H9 (cell line): ENCODE measurements around the gene AGA. TPM values are rescaled to one million over a fixed set of nuclear protein-coding genes. Genes with fewer than 3 reads are reported as not detected.

ENCODE experiments used
- DNase-seq: peaks from one replicate; pipeline ENCODE4 v3.0.0-alpha.2; 2017
- H2AFZ ChIP-seq: one replicate; pipeline ENCODE4 v1.6.1; 2013; ENCODE audit warnings: mild to moderate bottlenecking, low read length, control low read depth, moderate library complexity
- H2AK5ac ChIP-seq: 2 replicates; pipeline ENCODE4 v1.6.1; 2013; ENCODE audit warnings: low read length, control low read depth, mixed read lengths; ENCODE audit not compliant: insufficient read length
- H2BK120ac ChIP-seq: one replicate; pipeline ENCODE4 v1.6.1; 2013; ENCODE audit warnings: low read depth, mild to moderate bottlenecking, low read length, control low read depth, inconsistent platforms; ENCODE audit not compliant: poor library complexity, severe bottlenecking
- H2BK12ac ChIP-seq: 2 replicates; pipeline ENCODE4 v1.6.1; 2013; ENCODE audit warnings: low read length, control low read depth, mixed read lengths, low read depth; ENCODE audit not compliant: insufficient read length
- H2BK15ac ChIP-seq: 2 replicates; pipeline ENCODE4 v1.6.1; 2013; ENCODE audit warnings: low read depth, low read length, control low read depth
- H2BK20ac ChIP-seq: one replicate; pipeline ENCODE4 v1.6.1; 2013; ENCODE audit warnings: low read depth, mild to moderate bottlenecking, low read length, control low read depth, inconsistent platforms; ENCODE audit not compliant: poor library complexity, severe bottlenecking
- H2BK5ac ChIP-seq: 2 replicates; pipeline ENCODE4 v1.6.1; 2013; ENCODE audit warnings: low read length, control low read depth, mixed read lengths; ENCODE audit not compliant: insufficient read length
- H3K14ac ChIP-seq: 2 replicates; pipeline ENCODE4 v1.6.1; 2013; ENCODE audit warnings: low read length, control low read depth; ENCODE audit not compliant: insufficient read depth
- H3K18ac ChIP-seq: 2 replicates; pipeline ENCODE4 v1.6.1; 2013; ENCODE audit warnings: low read depth, mild to moderate bottlenecking, mixed read lengths, low read length, control low read depth; ENCODE audit not compliant: insufficient read length
- H3K23ac ChIP-seq: 2 replicates; pipeline ENCODE4 v1.6.1; 2013; ENCODE audit warnings: low read length, control low read depth, mixed read lengths, low read depth; ENCODE audit not compliant: insufficient read length
- H3K23me2 ChIP-seq: 2 replicates; pipeline ENCODE4 v1.6.1; 2013; ENCODE audit warnings: low read depth, mild to moderate bottlenecking, mixed read lengths, low read length, control low read depth; ENCODE audit not compliant: insufficient read length, poor library complexity, severe bottlenecking
- H3K27ac ChIP-seq: 2 replicates; pipeline ENCODE4 v1.5.1; 2013; ENCODE audit warnings: low read length, control low read depth, mixed read lengths, low read depth; ENCODE audit not compliant: insufficient read length
- H3K27me3 ChIP-seq: 2 replicates; pipeline ENCODE4 v1.6.1; 2013; ENCODE audit warnings: low read length, control low read depth, inconsistent platforms; ENCODE audit not compliant: insufficient read depth
- H3K4ac ChIP-seq: 2 replicates; pipeline ENCODE4 v1.6.1; 2013; ENCODE audit warnings: low read depth, mild to moderate bottlenecking, control low read depth, inconsistent platforms, low read length, moderate library complexity
- H3K4me1 ChIP-seq: 2 replicates; pipeline ENCODE4 v1.6.1; 2013; ENCODE audit warnings: low read length, control low read depth, inconsistent platforms; ENCODE audit not compliant: insufficient read depth
- H3K4me2 ChIP-seq: 2 replicates; pipeline ENCODE4 v1.6.1; 2013; ENCODE audit warnings: low read length, control low read depth, mixed read lengths; ENCODE audit not compliant: insufficient read length, insufficient read depth
- H3K56ac ChIP-seq: 2 replicates; pipeline ENCODE4 v1.6.1; 2013; ENCODE audit warnings: low read depth, mild to moderate bottlenecking, mixed read lengths, low read length, control low read depth; ENCODE audit not compliant: insufficient read length
- H3K79me1 ChIP-seq: 2 replicates; pipeline ENCODE4 v1.6.1; 2013; ENCODE audit warnings: low read depth, mild to moderate bottlenecking, moderate library complexity, low read length, control low read depth, inconsistent platforms; ENCODE audit not compliant: insufficient read depth, poor library complexity, severe bottlenecking
- H3K79me2 ChIP-seq: 2 replicates; pipeline ENCODE4 v1.6.1; 2013; ENCODE audit warnings: low read length, control low read depth, inconsistent platforms; ENCODE audit not compliant: insufficient read depth
- H3K9ac ChIP-seq: 2 replicates; pipeline ENCODE4 v1.6.1; 2013; ENCODE audit warnings: low read length, control low read depth, mixed read lengths; ENCODE audit not compliant: insufficient read length; ENCODE audit errors: extremely low read depth
- H3K9me3 ChIP-seq: one replicate; pipeline ENCODE4 v1.6.1; 2013; ENCODE audit warnings: low read depth, low read length, inconsistent platforms; ENCODE audit not compliant: control insufficient read depth
- H3T11ph ChIP-seq: one replicate; pipeline ENCODE4 v1.6.1; 2013; ENCODE audit warnings: mild to moderate bottlenecking, low read length, control low read depth, inconsistent platforms
- H4K20me1 ChIP-seq: one replicate; pipeline ENCODE4 v1.6.1; 2013; ENCODE audit not compliant: control insufficient read depth, insufficient read length, insufficient read depth
- H4K5ac ChIP-seq: 2 replicates; pipeline ENCODE4 v1.6.1; 2013; ENCODE audit warnings: low read depth, mild to moderate bottlenecking, mixed read lengths, low read length, control low read depth; ENCODE audit not compliant: insufficient read length
- H4K8ac ChIP-seq: replicated peaks from 2 replicates; pipeline ENCODE4 v1.6.1; 2013; ENCODE audit warnings: low read length, control low read depth, mixed read lengths, low read depth; ENCODE audit not compliant: insufficient read length
- H4K91ac ChIP-seq: 2 replicates; pipeline ENCODE4 v1.6.1; 2013; ENCODE audit warnings: low read depth, mild to moderate bottlenecking, moderate library complexity, mixed read lengths, low read length, control low read depth; ENCODE audit not compliant: insufficient read length
- H3K27ac Mint-ChIP-seq, 3 experiments: 2 replicates in 2 of 3; 3 replicates in 1 of 3; pipeline ENCODE4 v1.8.0; 2020 to 2021; ENCODE audit warnings: mixed read lengths in 3 of 3, mild to moderate bottlenecking in 1 of 3, moderate library complexity in 1 of 3
- H3K27me3 Mint-ChIP-seq: 2 replicates; pipeline ENCODE4 v1.8.0; 2021; ENCODE audit warnings: low read depth, mild to moderate bottlenecking, moderate library complexity, mixed read lengths
- H3K36me3 Mint-ChIP-seq, 3 experiments: 2 replicates in 2 of 3; 3 replicates in 1 of 3; pipeline ENCODE4 v1.8.0; 2020 to 2021; ENCODE audit warnings: low read depth in 3 of 3, mixed read lengths in 3 of 3; ENCODE audit not compliant: insufficient read depth in 1 of 3
- H3K4me1 Mint-ChIP-seq, 2 experiments: 2 replicates each; pipeline ENCODE4 v1.8.0; 2020; ENCODE audit warnings: mixed read lengths in 2 of 2
- H3K4me3 Mint-ChIP-seq, 2 experiments: 2 replicates in 1 of 2; 3 replicates in 1 of 2; pipeline ENCODE4 v1.8.0; 2020 to 2021; ENCODE audit warnings: mild to moderate bottlenecking in 2 of 2, mixed read lengths in 2 of 2, moderate library complexity in 1 of 2
- H3K9me3 Mint-ChIP-seq, 2 experiments: 2 replicates in 1 of 2; 3 replicates in 1 of 2; pipeline ENCODE4 v1.8.0; 2020; ENCODE audit warnings: mild to moderate bottlenecking in 2 of 2, mixed read lengths in 2 of 2, moderate library complexity in 1 of 2
- WGBS: extraction: QIAGEN DNeasy Blood & Tissue Kit; methylation state at CpG from one replicate; pipeline ENCODE4 v1.1.7; 2013; ENCODE audit warnings: missing lambda C conversion rate, low lambda C conversion rate, mixed read lengths; ENCODE audit not compliant: insufficient read length; ENCODE audit errors: extremely low coverage; 5-methylcytosine and 5-hydroxymethylcytosine counted together
- total RNA-seq: library from RNA; stranded (reverse); gene quantifications from 2 replicates; pipeline ENCODE4 v1.2.1, GENCODE V29; 2021
- TF ChIP-seq, protein P1 (sequence below): fragments of 200-600 bp; sonication (generic); conservative IDR thresholded peaks from 3 replicates; pipeline ENCODE4 v1.8.0; 2021; ENCODE audit warnings: antibody characterized with exemption, mild to moderate bottlenecking

Gene AGA
- total RNA-seq, 1 experiment from 2014 or later = 10.0 TPM

DNA sequence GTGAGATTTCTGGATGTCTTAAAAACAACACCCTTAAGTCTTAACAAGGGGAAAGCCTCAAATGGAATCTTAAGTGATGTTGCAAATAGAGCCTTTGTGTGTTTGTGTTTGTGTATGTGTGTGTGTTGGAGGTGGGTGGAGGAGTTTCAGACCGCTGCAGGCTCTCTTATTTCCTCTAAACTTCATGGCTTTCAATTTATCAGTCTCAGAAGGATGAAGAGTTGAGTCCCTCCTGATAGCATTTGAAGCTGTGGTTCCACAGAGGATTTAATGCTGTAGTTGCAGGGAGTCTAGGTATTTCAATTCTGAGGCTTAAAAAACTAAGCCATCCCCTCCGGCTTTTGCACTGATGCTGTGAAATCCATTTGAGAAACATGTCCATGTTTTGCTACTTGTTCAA, 4.3 kb upstream of the AGA start:
- Histone ChIP-seq H4K8ac (no peak overlapping the region), H4K91ac (no peak overlapping the region), H3K27me3 (no peaks in the 10 kb centered on the region), H2BK15ac (no peak overlapping the region), H3K18ac (no peak overlapping the region), H3K23ac (no peak overlapping the region), H3K79me2 (no peaks in the 10 kb centered on the region), H3K9me3 (no peaks in the 10 kb centered on the region), H3K27ac (no peak overlapping the region), H3K79me1 (no peaks in the 10 kb centered on the region), H3K4me2 (no peak overlapping the region), H2BK5ac (no peak overlapping the region), H2AFZ (no peak overlapping the region), H3K56ac (no peak overlapping the region), H2BK120ac (no peak overlapping the region), H3K9ac (no peak overlapping the region), H3K4ac (no peak overlapping the region), H2BK20ac (no peak overlapping the region), H3T11ph (no peak overlapping the region), H4K20me1 (no peaks in the 10 kb centered on the region), H4K5ac (no peak overlapping the region), H3K23me2 (peaks cover 3% of the 10 kb centered on the region), H3K4me1 (no peaks in the 10 kb centered on the region; the same call in 1 of the 2 replicates), H2AK5ac (no peak overlapping the region), H2BK12ac (no peak overlapping the region), H3K14ac (no peak overlapping the region)
- peaks cover 24 to 33% of the 10 kb centered on the region in 2 experiments for H3K4me1 Mint-ChIP-seq
- no peak overlapping the region for H3K27ac Mint-ChIP-seq
- WGBS = no CpG with 5 or more reads among the region's 2 CpGs
- DNase-seq = no peak
- no peak overlapping the region for H3K4me3 Mint-ChIP-seq
- no peaks in the 10 kb centered on the region; a peak in 1 of 5 replicates for H3K9me3 Mint-ChIP-seq
- no peaks in the 10 kb centered on the region; the same call in 1 of the 2 replicates for H3K27me3 Mint-ChIP-seq
- TF ChIP-seq, protein P1, sequence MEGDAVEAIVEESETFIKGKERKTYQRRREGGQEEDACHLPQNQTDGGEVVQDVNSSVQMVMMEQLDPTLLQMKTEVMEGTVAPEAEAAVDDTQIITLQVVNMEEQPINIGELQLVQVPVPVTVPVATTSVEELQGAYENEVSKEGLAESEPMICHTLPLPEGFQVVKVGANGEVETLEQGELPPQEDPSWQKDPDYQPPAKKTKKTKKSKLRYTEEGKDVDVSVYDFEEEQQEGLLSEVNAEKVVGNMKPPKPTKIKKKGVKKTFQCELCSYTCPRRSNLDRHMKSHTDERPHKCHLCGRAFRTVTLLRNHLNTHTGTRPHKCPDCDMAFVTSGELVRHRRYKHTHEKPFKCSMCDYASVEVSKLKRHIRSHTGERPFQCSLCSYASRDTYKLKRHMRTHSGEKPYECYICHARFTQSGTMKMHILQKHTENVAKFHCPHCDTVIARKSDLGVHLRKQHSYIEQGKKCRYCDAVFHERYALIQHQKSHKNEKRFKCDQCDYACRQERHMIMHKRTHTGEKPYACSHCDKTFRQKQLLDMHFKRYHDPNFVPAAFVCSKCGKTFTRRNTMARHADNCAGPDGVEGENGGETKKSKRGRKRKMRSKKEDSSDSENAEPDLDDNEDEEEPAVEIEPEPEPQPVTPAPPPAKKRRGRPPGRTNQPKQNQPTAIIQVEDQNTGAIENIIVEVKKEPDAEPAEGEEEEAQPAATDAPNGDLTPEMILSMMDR = no peak
- no peaks in the 10 kb centered on the region for H3K36me3 Mint-ChIP-seq
